Natural killer cell (primary cell): ENCODE data around the gene TNFAIP8L1. TPM values are rescaled to one million over a fixed set of nuclear protein-coding genes. Genes with fewer than 3 reads are reported as not detected.

ENCODE experiments used
- ATAC-seq, 3 donors: fragments of 150-1000 bp in 2 of 3; fragments of 200-7000 bp in 1 of 3; cut with Tn5 transposase; 1 replicate in 1 of 3; 2 replicates in 2 of 3; pipeline ENCODE4 v1.10.0; 2021; ENCODE audit warnings: mild to moderate bottlenecking in 2 of 3, moderate library complexity in 2 of 3
- DNase-seq, 2 donors: peaks; one replicate each; pipeline versions ENCODE4 v3.0.0 to v3.0.0-alpha.2; 2013 to 2021; ENCODE audit warnings: mixed read lengths in 1 of 2
- H3K27ac ChIP-seq: one replicate; pipeline ENCODE4 v1.5.1; 2013; ENCODE audit warnings: mild to moderate bottlenecking, low read length
- H3K27me3 ChIP-seq: one replicate; pipeline ENCODE4 v1.6.1; 2013; ENCODE audit warnings: low read length; ENCODE audit not compliant: control insufficient read depth, insufficient read depth
- H3K36me3 ChIP-seq: one replicate; pipeline ENCODE4 v1.6.1; 2013; ENCODE audit warnings: low read length; ENCODE audit not compliant: control insufficient read depth, insufficient read depth
- H3K4me1 ChIP-seq: one replicate; pipeline ENCODE4 v1.6.1; 2013; ENCODE audit warnings: low read length; ENCODE audit not compliant: control insufficient read depth, insufficient read depth
- H3K4me3 ChIP-seq: one replicate; pipeline ENCODE4 v1.5.1; 2013; ENCODE audit warnings: low read length
- H3K9me3 ChIP-seq: one replicate; pipeline ENCODE4 v1.6.1; 2013; ENCODE audit warnings: low read length; ENCODE audit not compliant: control insufficient read depth, insufficient read depth
- H3K27ac Mint-ChIP-seq, 2 donors: one replicate each; pipeline ENCODE4 v1.8.0; 2022; ENCODE audit warnings: mild to moderate bottlenecking in 2 of 2, mixed read lengths in 2 of 2, moderate library complexity in 1 of 2
- H3K27me3 Mint-ChIP-seq, 2 donors: one replicate each; pipeline ENCODE4 v1.8.0; 2022; ENCODE audit warnings: low read depth in 2 of 2, mixed read lengths in 2 of 2
- H3K36me3 Mint-ChIP-seq: one replicate; pipeline ENCODE4 v1.8.0; 2022; ENCODE audit warnings: mixed read lengths
- H3K4me1 Mint-ChIP-seq, 2 donors: one replicate each; pipeline ENCODE4 v1.8.0; 2022; ENCODE audit warnings: mixed read lengths in 2 of 2
- H3K4me3 Mint-ChIP-seq: one replicate; pipeline ENCODE4 v1.8.0; 2022; ENCODE audit warnings: mild to moderate bottlenecking, moderate library complexity, mixed read lengths
- H3K9me3 Mint-ChIP-seq, 2 donors: one replicate each; pipeline ENCODE4 v1.8.0; 2022; ENCODE audit warnings: mixed read lengths in 2 of 2
- CTCF ChIP-seq: fragments of 200-600 bp; IDR thresholded peaks from one replicate; pipeline ENCODE4 v1.8.0; 2022; ENCODE audit warnings: antibody characterized with exemption
- WGBS: methylation state at CpG from one replicate; pipeline ENCODE4 v1.1.7; 2013; ENCODE audit warnings: missing lambda C conversion rate; ENCODE audit not compliant: insufficient coverage; 5-methylcytosine and 5-hydroxymethylcytosine counted together
- intact Hi-C: fragments of 100-400 bp; cut with micrococcal nuclease; formaldehyde crosslinking; loops from one replicate; pipeline ENCODE4 v1.14.2; 2022
- total RNA-seq, 4 donors: library from RNA; stranded (reverse); fragments of 120-200 nt in 1 of 4; gene quantifications; one replicate each; pipeline versions ENCODE4 v1.2.3 to v1.2.4, GENCODE V29; 2013 to 2022

The TNFAIP8L1 gene
- total RNA-seq, 3 donors from 2014 or later (not counting 1 experiment from before 2014, with no cell fraction given) = 8.5 to 13.5 (median 13.3) TPM

- TF ChIP-seq CTCF = no peak
- no peak for DNase-seq
- intact Hi-C loops = no loop called here
- no peaks in the 10 kb centered on the region for H3K36me3 ChIP-seq
- no peak overlapping the region for H3K27ac ChIP-seq
- no peaks in the 10 kb centered on the region for H3K4me1 Mint-ChIP-seq
- no peaks in the 10 kb centered on the region for H3K9me3 Mint-ChIP-seq
- H3K9me3 ChIP-seq = no peaks in the 10 kb centered on the region
- ATAC-seq = no peak
- no peak overlapping the region for H3K27ac Mint-ChIP-seq
- H3K27me3 ChIP-seq = no peaks in the 10 kb centered on the region
- no peak overlapping the region for H3K4me3 ChIP-seq
- H3K4me1 ChIP-seq = no peaks in the 10 kb centered on the region
- 47% methylated on average over 6 of the region's 6 CpGs for WGBS
- H3K36me3 Mint-ChIP-seq = no peaks in the 10 kb centered on the region
- H3K27me3 Mint-ChIP-seq = peaks cover 0 to 10% of the 10 kb centered on the region in 2 donors
- H3K4me3 Mint-ChIP-seq = no peak overlapping the region
Observed at GRCh38 chr19:4618019-4618418, 21.3 kb upstream of the TNFAIP8L1 start.

GRCh38 chr19:4619668-4620294 is 19.5 kb upstream of the TNFAIP8L1 start:
- Mint-ChIP-seq H3K27me3 (peaks cover 0 to 17% of the 10 kb centered on the region in 2 donors), H3K4me3 (no peak overlapping the region), H3K9me3 (no peaks in the 10 kb centered on the region), H3K36me3 (no peaks in the 10 kb centered on the region), H3K4me1 (no peaks in the 10 kb centered on the region), H3K27ac (no peak overlapping the region)
- ATAC-seq = no peak
- no peaks in the 10 kb centered on the region for H3K27me3 ChIP-seq
- H3K36me3 ChIP-seq = no peaks in the 10 kb centered on the region
- H3K4me3 ChIP-seq = no peak overlapping the region
- H3K4me1 ChIP-seq = no peaks in the 10 kb centered on the region
- WGBS = 78% methylated on average over 16 of the region's 17 CpGs
- no peak for DNase-seq
- H3K27ac ChIP-seq = no peak overlapping the region
- no peak for TF ChIP-seq CTCF
- H3K9me3 ChIP-seq = no peaks in the 10 kb centered on the region
- intact Hi-C loops = no loop called here

- no peaks in the 10 kb centered on the region for H3K36me3 ChIP-seq
- H3K27ac ChIP-seq = no peak overlapping the region
- no peaks in the 10 kb centered on the region for H3K9me3 ChIP-seq
- ATAC-seq = no peak
- no peak for TF ChIP-seq CTCF
- no peaks in the 10 kb centered on the region for H3K4me1 ChIP-seq
- Mint-ChIP-seq H3K4me3 (no peak overlapping the region), H3K36me3 (no peaks in the 10 kb centered on the region), H3K27me3 (peaks cover 0 to 17% of the 10 kb centered on the region in 2 donors), H3K4me1 (no peaks in the 10 kb centered on the region), H3K9me3 (no peaks in the 10 kb centered on the region), H3K27ac (no peak overlapping the region)
- H3K4me3 ChIP-seq = no peak overlapping the region
- WGBS = 84% methylated on average over 2 of the region's 2 CpGs
- intact Hi-C loops = no loop called here
- H3K27me3 ChIP-seq = no peaks in the 10 kb centered on the region
- DNase-seq = no peak
Observed at GRCh38 chr19:4620675-4621074, 18.6 kb upstream of the TNFAIP8L1 start.
